ENCODE measurements around the gene KCNE4. TPM values are rescaled to one million over a fixed set of nuclear protein-coding genes. Genes with fewer than 3 reads are reported as not detected.

Gene KCNE4
- polyA plus RNA-seq, 1 donor from 2014 or later: not detected

DNA sequence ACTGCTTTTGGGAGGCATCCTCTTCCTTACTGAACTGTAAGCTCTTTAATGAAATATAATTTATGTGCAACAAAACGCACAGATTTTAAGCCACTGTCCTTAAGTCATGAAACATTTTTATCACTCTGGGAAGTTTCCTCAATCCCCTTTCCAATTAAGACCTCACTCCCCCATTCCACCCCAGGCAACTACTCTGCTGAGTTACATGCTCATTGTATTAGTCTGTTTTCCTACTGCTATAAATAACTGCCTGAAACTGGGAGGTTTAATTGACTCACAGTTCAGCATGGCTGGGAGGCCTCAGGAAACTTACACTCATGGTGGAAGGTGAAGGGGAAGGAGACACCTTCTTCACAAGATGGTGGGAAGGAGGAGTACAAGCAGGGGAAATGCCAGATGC is 46.5 kb upstream of the KCNE4 start:
- Histone ChIP-seq H3F3A (ENCODE audit: insufficient read depth, low read length, poor library complexity, severe bottlenecking) (no peaks in the 10 kb centered on the region), H3K9me2 (ENCODE audit: insufficient read depth, low read length) (no peaks in the 10 kb centered on the region), H3K4me3 (ENCODE audit: low read length) (no peak overlapping the region), H3K9ac (ENCODE audit: low read length) (no peak overlapping the region), H4K20me1 (ENCODE audit: insufficient read depth) (no peaks in the 10 kb centered on the region), H2AFZ (ENCODE audit: low read depth, low read length) (no peak overlapping the region), H3K27me3 (ENCODE audit: insufficient read depth, low read depth, low read length) (no peaks in the 10 kb centered on the region), H3K36me3 (ENCODE audit: insufficient read depth, low read length) (no peaks in the 10 kb centered on the region), H3K4me2 (ENCODE audit: low read length) (no peak overlapping the region), H3K27ac (ENCODE audit: low read length) (no peak overlapping the region), H3K9me3 (ENCODE audit: low read length) (no peaks in the 10 kb centered on the region), H3K79me2 (replicated peaks; ENCODE audit: insufficient read depth, low read length) (no peaks in the 10 kb centered on the region)
- TF ChIP-seq, protein P1, sequence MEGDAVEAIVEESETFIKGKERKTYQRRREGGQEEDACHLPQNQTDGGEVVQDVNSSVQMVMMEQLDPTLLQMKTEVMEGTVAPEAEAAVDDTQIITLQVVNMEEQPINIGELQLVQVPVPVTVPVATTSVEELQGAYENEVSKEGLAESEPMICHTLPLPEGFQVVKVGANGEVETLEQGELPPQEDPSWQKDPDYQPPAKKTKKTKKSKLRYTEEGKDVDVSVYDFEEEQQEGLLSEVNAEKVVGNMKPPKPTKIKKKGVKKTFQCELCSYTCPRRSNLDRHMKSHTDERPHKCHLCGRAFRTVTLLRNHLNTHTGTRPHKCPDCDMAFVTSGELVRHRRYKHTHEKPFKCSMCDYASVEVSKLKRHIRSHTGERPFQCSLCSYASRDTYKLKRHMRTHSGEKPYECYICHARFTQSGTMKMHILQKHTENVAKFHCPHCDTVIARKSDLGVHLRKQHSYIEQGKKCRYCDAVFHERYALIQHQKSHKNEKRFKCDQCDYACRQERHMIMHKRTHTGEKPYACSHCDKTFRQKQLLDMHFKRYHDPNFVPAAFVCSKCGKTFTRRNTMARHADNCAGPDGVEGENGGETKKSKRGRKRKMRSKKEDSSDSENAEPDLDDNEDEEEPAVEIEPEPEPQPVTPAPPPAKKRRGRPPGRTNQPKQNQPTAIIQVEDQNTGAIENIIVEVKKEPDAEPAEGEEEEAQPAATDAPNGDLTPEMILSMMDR (IDR thresholded peaks at IDR 0.05; ENCODE audit: poor library complexity, severe bottlenecking): no peak
- TF ChIP-seq EP300 (conservative IDR thresholded peaks at IDR 0.05; ENCODE audit: poor library complexity, severe bottlenecking) (no peak), TAF1 (IDR thresholded peaks at IDR 0.05; ENCODE audit: low read depth) (no peak), SMC3 (conservative IDR thresholded peaks at IDR 0.05; ENCODE audit: poor library complexity) (no peak), EZH2 (IDR thresholded peaks at IDR 0.05; ENCODE audit: borderline replicate concordance, insufficient read depth, low read length, poor library complexity, severe bottlenecking) (no peak), MXI1 (conservative IDR thresholded peaks at IDR 0.05; ENCODE audit: poor library complexity, severe bottlenecking) (no peak), POLR2AphosphoS5 (IDR thresholded peaks at IDR 0.05) (no peak), RAD21 (conservative IDR thresholded peaks at IDR 0.05) (no peak)
- TF ChIP-seq, protein P2, sequence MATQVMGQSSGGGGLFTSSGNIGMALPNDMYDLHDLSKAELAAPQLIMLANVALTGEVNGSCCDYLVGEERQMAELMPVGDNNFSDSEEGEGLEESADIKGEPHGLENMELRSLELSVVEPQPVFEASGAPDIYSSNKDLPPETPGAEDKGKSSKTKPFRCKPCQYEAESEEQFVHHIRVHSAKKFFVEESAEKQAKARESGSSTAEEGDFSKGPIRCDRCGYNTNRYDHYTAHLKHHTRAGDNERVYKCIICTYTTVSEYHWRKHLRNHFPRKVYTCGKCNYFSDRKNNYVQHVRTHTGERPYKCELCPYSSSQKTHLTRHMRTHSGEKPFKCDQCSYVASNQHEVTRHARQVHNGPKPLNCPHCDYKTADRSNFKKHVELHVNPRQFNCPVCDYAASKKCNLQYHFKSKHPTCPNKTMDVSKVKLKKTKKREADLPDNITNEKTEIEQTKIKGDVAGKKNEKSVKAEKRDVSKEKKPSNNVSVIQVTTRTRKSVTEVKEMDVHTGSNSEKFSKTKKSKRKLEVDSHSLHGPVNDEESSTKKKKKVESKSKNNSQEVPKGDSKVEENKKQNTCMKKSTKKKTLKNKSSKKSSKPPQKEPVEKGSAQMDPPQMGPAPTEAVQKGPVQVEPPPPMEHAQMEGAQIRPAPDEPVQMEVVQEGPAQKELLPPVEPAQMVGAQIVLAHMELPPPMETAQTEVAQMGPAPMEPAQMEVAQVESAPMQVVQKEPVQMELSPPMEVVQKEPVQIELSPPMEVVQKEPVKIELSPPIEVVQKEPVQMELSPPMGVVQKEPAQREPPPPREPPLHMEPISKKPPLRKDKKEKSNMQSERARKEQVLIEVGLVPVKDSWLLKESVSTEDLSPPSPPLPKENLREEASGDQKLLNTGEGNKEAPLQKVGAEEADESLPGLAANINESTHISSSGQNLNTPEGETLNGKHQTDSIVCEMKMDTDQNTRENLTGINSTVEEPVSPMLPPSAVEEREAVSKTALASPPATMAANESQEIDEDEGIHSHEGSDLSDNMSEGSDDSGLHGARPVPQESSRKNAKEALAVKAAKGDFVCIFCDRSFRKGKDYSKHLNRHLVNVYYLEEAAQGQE (IDR thresholded peaks at IDR 0.05; ENCODE audit: borderline replicate concordance): no peak

DNA sequence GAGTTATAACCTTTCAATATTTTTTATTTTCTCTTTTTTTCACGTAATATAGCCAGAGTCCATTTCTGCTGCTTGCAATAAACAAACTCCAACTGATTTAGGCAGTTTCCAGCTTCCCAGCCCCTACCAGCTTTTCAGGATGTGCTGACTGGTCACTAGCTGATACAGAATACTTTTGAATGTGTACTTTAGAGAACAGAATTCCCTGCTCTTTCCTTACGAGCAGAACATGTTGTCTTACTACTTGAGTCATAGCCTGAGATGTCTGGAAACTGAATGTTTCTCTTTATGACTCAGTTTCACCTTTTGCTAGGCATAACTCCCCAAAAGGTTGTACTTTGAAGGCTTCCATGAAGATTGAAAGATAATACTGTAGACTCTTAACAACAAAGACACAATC is 44.5 kb upstream of the KCNE4 start:
- H3K27me3 ChIP-seq (ENCODE audit: insufficient read depth, low read depth, low read length): no peaks in the 10 kb centered on the region
- H4K20me1 ChIP-seq (ENCODE audit: insufficient read depth): no peaks in the 10 kb centered on the region
- no peaks in the 10 kb centered on the region for H3K36me3 ChIP-seq (ENCODE audit: insufficient read depth, low read length)
- no peak overlapping the region for H2AFZ ChIP-seq (ENCODE audit: low read depth, low read length)
- no peaks in the 10 kb centered on the region for H3F3A ChIP-seq (ENCODE audit: insufficient read depth, low read length, poor library complexity, severe bottlenecking)
- no peak overlapping the region for H3K4me2 ChIP-seq (ENCODE audit: low read length)
- no peak overlapping the region for H3K27ac ChIP-seq (ENCODE audit: low read length)
- no peaks in the 10 kb centered on the region for H3K9me2 ChIP-seq (ENCODE audit: insufficient read depth, low read length)
- TF ChIP-seq POLR2AphosphoS5 (IDR thresholded peaks at IDR 0.05) (no peak), EZH2 (IDR thresholded peaks at IDR 0.05; ENCODE audit: borderline replicate concordance, insufficient read depth, low read length, poor library complexity, severe bottlenecking) (no peak), RAD21 (conservative IDR thresholded peaks at IDR 0.05) (no peak), MXI1 (conservative IDR thresholded peaks at IDR 0.05; ENCODE audit: poor library complexity, severe bottlenecking) (no peak), SMC3 (conservative IDR thresholded peaks at IDR 0.05; ENCODE audit: poor library complexity) (no peak), TAF1 (IDR thresholded peaks at IDR 0.05; ENCODE audit: low read depth) (no peak), EP300 (conservative IDR thresholded peaks at IDR 0.05; ENCODE audit: poor library complexity, severe bottlenecking) (no peak)
- TF ChIP-seq, protein P2 (IDR thresholded peaks at IDR 0.05; ENCODE audit: borderline replicate concordance): no peak
- TF ChIP-seq, protein P1 (IDR thresholded peaks at IDR 0.05; ENCODE audit: poor library complexity, severe bottlenecking): no peak
- H3K79me2 ChIP-seq (replicated peaks; ENCODE audit: insufficient read depth, low read length): no peaks in the 10 kb centered on the region
- H3K9me3 ChIP-seq (ENCODE audit: low read length): no peaks in the 10 kb centered on the region
- no peak overlapping the region for H3K9ac ChIP-seq (ENCODE audit: low read length)
- H3K4me3 ChIP-seq (ENCODE audit: low read length): no peak overlapping the region
